Caco-2 (cell line): ENCODE data around the gene LRRK1. TPM values are rescaled to one million over a fixed set of nuclear protein-coding genes. Genes with fewer than 3 reads are reported as not detected.

ENCODE experiments used
- BruUV-seq: library from RNA; stranded (reverse); fragments of 400-500 nt; replicated peaks from 2 replicates; lab custom pipeline; 2021; lab: Mats Ljungman, UMichigan
- CTCF ChIA-PET: fragments of 300-600 bp; sonication (Branson Sonifier 250); formaldehyde crosslinking; loops from one replicate; lab custom pipeline; 2022; ENCODE audit warnings: antibody characterized with exemption; lab: Charles Lee
- POLR2A ChIA-PET: fragments of 300-600 bp; sonication (Branson Sonifier 250); formaldehyde crosslinking; loops from one replicate; lab custom pipeline; 2022; ENCODE audit warnings: antibody characterized with exemption; lab: Charles Lee
- DNase-seq, 2 experiments: peaks; one replicate each; pipeline versions ENCODE4 v3.0.0 to v3.0.0-alpha.2; 2020 to 2022
- H3K27me3 ChIP-seq: replicated peaks from 2 replicates; pipeline ENCODE4 v1.6.0; 2011; ENCODE audit warnings: low read length; ENCODE audit not compliant: control insufficient read depth, insufficient read depth
- H3K36me3 ChIP-seq: 2 replicates; pipeline ENCODE4 v1.5.1; 2011; ENCODE audit warnings: low read length; ENCODE audit not compliant: control insufficient read depth, insufficient read depth
- H3K4me1 ChIP-seq: fragments of 250-450 bp; sonication (Bioruptor Pico); 2 replicates; pipeline ENCODE4 v1.5.1; 2020; ENCODE audit warnings: mild to moderate bottlenecking
- H3K4me3 ChIP-seq: 2 replicates; pipeline ENCODE4 v1.5.1; 2011; ENCODE audit warnings: low read depth, mild to moderate bottlenecking, control low read depth, low read length
- H3K9me3 ChIP-seq: fragments of 250-450 bp; sonication (Bioruptor Pico); 2 replicates; pipeline ENCODE4 v1.5.1; 2020; ENCODE audit warnings: mild to moderate bottlenecking, moderate library complexity
- H3K27ac Mint-ChIP-seq: one replicate; pipeline ENCODE4 v1.8.0; 2022; ENCODE audit warnings: mixed read lengths; ENCODE audit not compliant: unreplicated experiment
- H3K27me3 Mint-ChIP-seq: one replicate; pipeline ENCODE4 v1.8.0; 2022; ENCODE audit warnings: mixed read lengths; ENCODE audit not compliant: insufficient read depth, unreplicated experiment
- H3K36me3 Mint-ChIP-seq: one replicate; pipeline ENCODE4 v1.8.0; 2022; ENCODE audit warnings: mild to moderate bottlenecking, mixed read lengths; ENCODE audit not compliant: insufficient read depth, unreplicated experiment
- H3K4me1 Mint-ChIP-seq: one replicate; pipeline ENCODE4 v1.8.0; 2022; ENCODE audit warnings: low read depth, mixed read lengths; ENCODE audit not compliant: unreplicated experiment
- H3K4me3 Mint-ChIP-seq: one replicate; pipeline ENCODE4 v1.8.0; 2022; ENCODE audit warnings: mild to moderate bottlenecking, moderate library complexity, mixed read lengths; ENCODE audit not compliant: unreplicated experiment
- H3K9me3 Mint-ChIP-seq: one replicate; pipeline ENCODE4 v1.8.0; 2022; ENCODE audit warnings: mixed read lengths; ENCODE audit not compliant: unreplicated experiment
- CTCF ChIP-seq, 2 experiments: fragments of 200-600 bp in 1 of 2; IDR thresholded peaks; 1 replicate in 1 of 2; 2 replicates in 1 of 2; pipeline versions ENCODE4 v1.5.1 to v1.8.0; 2011 to 2022; ENCODE audit warnings: antibody characterized with exemption in 1 of 2, control low read depth in 1 of 2, inconsistent platforms in 1 of 2, low read depth in 1 of 2, low read length in 1 of 2, mild to moderate bottlenecking in 1 of 2, moderate library complexity in 1 of 2; ENCODE audit not compliant: insufficient read depth in 1 of 2, severe bottlenecking in 1 of 2, unreplicated experiment in 1 of 2
- intact Hi-C: fragments of 100-400 bp; cut with micrococcal nuclease; formaldehyde crosslinking; loops from one replicate; pipeline ENCODE4 v1.10.0; 2022; ENCODE audit not compliant: unreplicated experiment
- total RNA-seq: library from RNA; stranded (reverse); gene quantifications from 2 replicates; pipeline ENCODE4 v1.2.3, GENCODE V29; 2022

Gene LRRK1
- total RNA-seq, 1 experiment from 2014 or later, result 12.0 TPM

GRCh38 chr15:101099183-101099582, 180.0 kb downstream of the LRRK1 start:
- POLR2A ChIA-PET, result no interaction called here
- H3K9me3 Mint-ChIP-seq, result peaks cover 8% of the 10 kb centered on the region
- CTCF ChIA-PET, result no interaction called here
- Histone ChIP-seq H3K4me1 (no peaks in the 10 kb centered on the region), H3K36me3 (no peaks in the 10 kb centered on the region), H3K27me3 (no peaks in the 10 kb centered on the region), H3K9me3 (no peaks in the 10 kb centered on the region), H3K4me3 (no peak overlapping the region)
- peaks cover 8% of the 10 kb centered on the region for H3K27me3 Mint-ChIP-seq
- no peak for TF ChIP-seq CTCF (IDR thresholded peaks at IDR 0.05; ENCODE audit: insufficient read depth in 1 of 2, low read depth in 1 of 2, low read length in 1 of 2, severe bottlenecking in 1 of 2, unreplicated experiment in 1 of 2)
- DNase-seq, result no peak
- H3K4me3 Mint-ChIP-seq, result no peak overlapping the region
- H3K4me1 Mint-ChIP-seq, result no peaks in the 10 kb centered on the region
- no peaks in the 10 kb centered on the region for H3K36me3 Mint-ChIP-seq
- intact Hi-C loops, result no loop called here
- BruUV-seq, result no TSS peak
- no peak overlapping the region for H3K27ac Mint-ChIP-seq

- H3K27ac Mint-ChIP-seq, result no peak overlapping the region
- H3K36me3 ChIP-seq, result no peaks in the 10 kb centered on the region
- no peaks in the 10 kb centered on the region for H3K4me1 Mint-ChIP-seq
- BruUV-seq, result no TSS peak
- peaks cover 8% of the 10 kb centered on the region for H3K9me3 Mint-ChIP-seq
- peaks cover under 1% of the 10 kb centered on the region; the same call in 1 of the 2 replicates for H3K4me1 ChIP-seq
- H3K4me3 Mint-ChIP-seq, result no peak overlapping the region
- H3K4me3 ChIP-seq, result no peak overlapping the region
- H3K36me3 Mint-ChIP-seq, result no peaks in the 10 kb centered on the region
- H3K9me3 ChIP-seq, result no peaks in the 10 kb centered on the region
- POLR2A ChIA-PET, result no interaction called here
- H3K27me3 ChIP-seq, result no peaks in the 10 kb centered on the region
- DNase-seq, result no peak
- TF ChIP-seq CTCF (IDR thresholded peaks at IDR 0.05; ENCODE audit: insufficient read depth in 1 of 2, low read depth in 1 of 2, low read length in 1 of 2, severe bottlenecking in 1 of 2, unreplicated experiment in 1 of 2), result no peak
- intact Hi-C loops, result no loop called here
- CTCF ChIA-PET, result no interaction called here
- H3K27me3 Mint-ChIP-seq, result peaks cover 8% of the 10 kb centered on the region
These were observed 181.0 kb downstream of the LRRK1 start for GRCh38 chr15:101100118-101100517.

- intact Hi-C loops, result no loop called here
- DNase-seq, result no peak
- Histone ChIP-seq H3K27me3 (no peaks in the 10 kb centered on the region), H3K9me3 (no peaks in the 10 kb centered on the region), H3K4me3 (no peak overlapping the region), H3K4me1 (peaks cover 6% of the 10 kb centered on the region; the same call in 1 of the 2 replicates), H3K36me3 (no peaks in the 10 kb centered on the region)
- Mint-ChIP-seq H3K36me3 (no peaks in the 10 kb centered on the region), H3K27ac (no peak overlapping the region), H3K4me1 (peaks cover 4% of the 10 kb centered on the region), H3K4me3 (no peak overlapping the region), H3K27me3 (peaks cover 3% of the 10 kb centered on the region), H3K9me3 (peaks cover 8% of the 10 kb centered on the region)
- CTCF ChIA-PET, result no interaction called here
- POLR2A ChIA-PET, result no interaction called here
- no peak for TF ChIP-seq CTCF (IDR thresholded peaks at IDR 0.05; ENCODE audit: insufficient read depth in 1 of 2, low read depth in 1 of 2, low read length in 1 of 2, severe bottlenecking in 1 of 2, unreplicated experiment in 1 of 2)
- BruUV-seq, result no TSS peak
These were observed 181.7 kb downstream of the LRRK1 start for GRCh38 chr15:101100593-101101442.
